GM12864 (cell line): Measurements from ENCODE around the gene NME3.

Experiments used
- DNase-seq: peaks from one replicate; pipeline ENCODE4 v3.0.0-alpha.2; 2011; ENCODE audit warnings: low read depth
- H3K4me3 ChIP-seq: 2 replicates; pipeline ENCODE4 v1.5.1; 2011; ENCODE audit warnings: mild to moderate bottlenecking, low read depth, low read length, control low read depth
- CTCF ChIP-seq: IDR thresholded peaks from 2 replicates; pipeline ENCODE4 v1.5.1; 2011; ENCODE audit warnings: low read depth, mild to moderate bottlenecking, moderate library complexity, low read length, control low read depth, inconsistent platforms; ENCODE audit errors: missing control alignments

Gene NME3

GRCh38 chr16:1785846-1786170, 14.5 kb upstream of the NME3 start:
- no peak for TF ChIP-seq CTCF
- H3K4me3 ChIP-seq: no peak overlapping the region
- no peak for DNase-seq

- no peak overlapping the region for H3K4me3 ChIP-seq
- TF ChIP-seq CTCF: no peak
- no peak for DNase-seq
These were observed 13.9 kb upstream of the NME3 start for GRCh38 chr16:1784977-1785845.

GRCh38 chr16:1782408-1783264, 11.3 kb upstream of the NME3 start, which contains the start of the genes NUBP2 and SPSB3:
NUBP2 (plus strand) TSS chr16:1782960; CDS start chr16:1783021, 61 bp downstream.
SPSB3 (minus strand) TSS chr16:1782571; CDS start chr16:1781483, 1,088 bp downstream.
- peak within 1 kb of the TSS; percentile 97 for H3K4me3 ChIP-seq
- TF ChIP-seq CTCF: no peak
- DNase-seq: peak; percentile 99

GRCh38 chr16:1781758-1782407, 10.5 kb upstream of the NME3 start:
- no peak for TF ChIP-seq CTCF
- H3K4me3 ChIP-seq: peak overlapping the region; percentile 85
- no peak for DNase-seq

GRCh38 chr16:1781254-1781653, 9.9 kb upstream of the NME3 start:
- no peak for TF ChIP-seq CTCF
- H3K4me3 ChIP-seq: peak overlapping the region; percentile 85
- DNase-seq: no peak

GRCh38 chr16:1780677-1781072, 9.3 kb upstream of the NME3 start:
- TF ChIP-seq CTCF: no peak
- DNase-seq: no peak
- H3K4me3 ChIP-seq: no peak overlapping the region
